ENCODE results near the gene CDH4.

DNA sequence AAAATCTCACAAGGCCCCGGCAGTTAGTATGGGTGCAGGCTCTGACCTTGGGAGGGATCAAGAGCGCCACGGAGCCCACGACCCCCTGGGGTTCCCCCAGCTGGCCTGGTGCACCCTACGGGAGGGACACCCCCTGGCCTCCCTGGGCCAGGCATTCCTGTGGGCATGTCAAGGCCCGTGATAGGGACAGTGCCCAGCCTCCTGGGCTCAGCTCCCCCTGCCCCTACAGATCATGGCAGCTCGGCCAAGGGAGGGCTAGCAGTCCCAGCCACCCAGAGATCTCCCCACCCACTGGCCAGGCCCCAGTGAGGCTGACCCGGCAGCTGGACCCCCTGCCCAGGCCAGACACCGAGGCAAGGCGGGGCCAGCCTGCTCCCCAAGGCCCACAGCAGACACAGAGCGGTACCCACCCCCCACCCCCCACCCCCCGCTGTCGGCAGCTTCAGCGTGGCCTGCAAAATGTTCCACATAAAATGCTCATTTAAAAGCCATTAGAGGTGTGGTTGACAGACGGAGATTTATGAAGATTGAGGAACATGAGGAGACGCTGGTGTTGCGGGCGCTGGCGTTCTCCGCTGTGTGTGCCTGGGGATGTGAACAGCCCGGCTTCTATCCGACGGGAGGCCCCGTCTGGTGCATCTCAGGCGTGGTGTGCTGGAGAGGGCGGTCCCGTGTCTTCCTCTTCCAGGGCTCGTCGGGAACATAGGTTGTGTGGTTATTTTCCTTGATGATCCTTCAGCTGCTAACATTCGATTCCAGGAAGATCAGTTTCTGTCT is 625.1 kb downstream of the CDH4 start:
- TF ChIP-seq, protein P1, sequence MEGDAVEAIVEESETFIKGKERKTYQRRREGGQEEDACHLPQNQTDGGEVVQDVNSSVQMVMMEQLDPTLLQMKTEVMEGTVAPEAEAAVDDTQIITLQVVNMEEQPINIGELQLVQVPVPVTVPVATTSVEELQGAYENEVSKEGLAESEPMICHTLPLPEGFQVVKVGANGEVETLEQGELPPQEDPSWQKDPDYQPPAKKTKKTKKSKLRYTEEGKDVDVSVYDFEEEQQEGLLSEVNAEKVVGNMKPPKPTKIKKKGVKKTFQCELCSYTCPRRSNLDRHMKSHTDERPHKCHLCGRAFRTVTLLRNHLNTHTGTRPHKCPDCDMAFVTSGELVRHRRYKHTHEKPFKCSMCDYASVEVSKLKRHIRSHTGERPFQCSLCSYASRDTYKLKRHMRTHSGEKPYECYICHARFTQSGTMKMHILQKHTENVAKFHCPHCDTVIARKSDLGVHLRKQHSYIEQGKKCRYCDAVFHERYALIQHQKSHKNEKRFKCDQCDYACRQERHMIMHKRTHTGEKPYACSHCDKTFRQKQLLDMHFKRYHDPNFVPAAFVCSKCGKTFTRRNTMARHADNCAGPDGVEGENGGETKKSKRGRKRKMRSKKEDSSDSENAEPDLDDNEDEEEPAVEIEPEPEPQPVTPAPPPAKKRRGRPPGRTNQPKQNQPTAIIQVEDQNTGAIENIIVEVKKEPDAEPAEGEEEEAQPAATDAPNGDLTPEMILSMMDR (IDR thresholded peaks at IDR 0.05): no peak
- no peak for TF ChIP-seq POLR2AphosphoS5 (IDR thresholded peaks at IDR 0.05)

Data from sigmoid colon (tissue), 4 donors.